GM18858 (cell line): ENCODE data around the gene CEMIP2.
"Not testable (repeated sequence)": the region's sequence is repeated elsewhere in the genome, so short reads cannot be mapped to it uniquely, and the experiment has no call there.

ENCODE experiments used
- ATAC-seq: cut with Tn5 transposase; IDR thresholded peaks from one replicate; pipeline ENCODE4 v1.9.1; 2021; ENCODE audit not compliant: unreplicated experiment

Gene CEMIP2

DNA sequence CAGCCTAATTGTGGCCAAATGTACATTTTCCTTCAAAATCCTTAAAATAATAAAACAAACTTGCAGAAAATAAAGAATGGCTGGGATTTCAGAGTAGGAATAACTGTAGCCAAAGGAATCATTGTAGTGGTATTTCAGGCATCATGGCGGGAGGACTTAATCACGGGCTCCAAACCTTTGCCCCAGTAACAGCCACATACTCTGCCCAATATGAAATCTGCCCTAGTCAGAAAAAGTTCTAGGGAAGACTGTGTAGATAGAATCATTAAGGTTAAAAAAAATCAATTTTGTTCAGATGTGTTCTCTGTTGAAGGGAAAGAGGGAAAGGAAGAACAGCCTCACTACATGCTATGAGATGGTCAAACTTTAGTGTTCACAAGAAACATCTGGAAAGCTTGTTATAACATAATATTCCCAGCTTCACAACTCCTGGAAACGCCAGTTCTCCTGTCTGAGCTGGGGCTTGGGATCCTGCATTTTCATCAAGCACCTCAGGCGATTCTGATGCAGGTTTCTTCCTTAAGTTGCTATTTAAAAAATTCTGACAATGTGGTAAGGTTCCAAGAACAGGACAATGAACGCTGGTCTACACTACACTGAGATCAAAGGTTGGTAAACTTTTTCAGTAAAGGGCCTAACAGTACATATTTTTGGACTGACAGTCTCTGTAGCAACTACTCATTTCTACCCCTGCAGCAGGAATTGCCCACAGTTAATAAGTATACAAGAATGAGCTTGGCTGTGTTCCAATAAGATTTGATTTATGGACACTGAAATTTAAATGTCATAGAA is 87.9 kb downstream of the CEMIP2 start:
- ATAC-seq: no peak

DNA sequence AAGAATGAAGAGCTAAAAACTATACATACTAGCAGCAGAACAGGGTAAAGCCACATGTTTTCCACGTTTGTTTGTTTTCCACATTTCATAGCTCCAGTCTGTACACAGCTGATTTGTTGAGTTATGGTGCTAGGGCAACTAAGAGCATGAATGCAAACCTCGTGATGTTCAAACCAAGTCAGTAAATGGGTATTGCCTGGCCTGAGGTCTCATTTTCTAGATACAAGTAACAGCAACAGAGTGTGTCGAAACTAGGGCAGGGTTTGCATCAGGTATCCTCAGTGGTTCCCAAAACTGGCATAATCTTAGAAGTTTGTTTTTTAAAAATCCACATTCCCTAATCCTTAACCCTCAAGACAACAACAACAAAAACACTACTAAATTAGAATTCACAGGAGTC is 89.3 kb downstream of the CEMIP2 start:
- no peak for ATAC-seq

DNA sequence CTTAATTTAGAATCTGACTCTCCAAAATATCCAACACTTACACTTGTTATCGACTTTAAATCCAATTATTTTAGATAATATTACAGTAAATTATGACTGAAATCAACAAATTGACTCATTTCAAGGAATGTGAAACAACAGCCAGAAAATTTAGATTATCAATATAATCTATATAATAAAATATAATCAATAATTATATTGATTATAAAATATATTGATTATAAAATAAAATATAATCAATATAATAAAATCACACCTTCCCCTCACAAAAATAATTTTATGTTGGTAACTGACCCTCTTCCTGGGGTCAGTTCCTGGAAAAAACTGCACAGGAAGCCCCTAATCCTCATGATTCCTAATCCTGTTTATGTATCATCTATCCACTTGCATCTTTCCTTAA is 91.1 kb downstream of the CEMIP2 start:
- no peak for ATAC-seq

DNA sequence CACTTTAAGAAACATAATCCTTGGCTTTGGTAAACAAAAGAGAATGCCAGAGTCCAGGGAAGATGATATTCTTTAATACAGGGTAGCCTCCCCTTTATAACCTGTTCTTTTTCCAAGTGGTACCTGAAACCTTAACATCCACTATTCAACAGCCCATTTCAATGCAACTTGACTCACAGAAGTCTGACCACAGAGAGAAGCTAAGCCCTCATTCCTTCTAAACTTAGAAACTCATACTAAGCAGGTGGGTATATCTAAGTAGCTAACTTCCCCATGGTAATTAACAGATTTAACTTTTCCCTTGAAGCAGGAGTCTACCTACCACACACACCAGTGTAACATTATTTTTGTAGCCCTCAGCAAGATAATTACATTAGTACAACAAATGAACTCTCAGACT is 91.9 kb downstream of the CEMIP2 start:
- ATAC-seq: no peak

DNA sequence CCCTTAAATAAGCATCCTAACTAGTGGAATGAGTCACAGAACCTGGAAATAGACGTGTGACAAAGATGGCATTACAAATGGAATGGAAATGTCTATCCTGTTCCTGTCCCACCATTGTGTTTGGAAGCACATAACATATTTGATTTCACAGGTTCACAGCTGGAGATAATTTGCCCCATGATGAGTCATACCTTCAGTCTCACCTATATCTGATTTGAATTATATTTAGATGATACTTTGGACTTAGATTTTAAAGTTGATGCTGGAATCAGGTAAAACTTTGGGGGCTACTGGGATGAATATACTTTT is 92.5 kb downstream of the CEMIP2 start:
- ATAC-seq: no peak

DNA sequence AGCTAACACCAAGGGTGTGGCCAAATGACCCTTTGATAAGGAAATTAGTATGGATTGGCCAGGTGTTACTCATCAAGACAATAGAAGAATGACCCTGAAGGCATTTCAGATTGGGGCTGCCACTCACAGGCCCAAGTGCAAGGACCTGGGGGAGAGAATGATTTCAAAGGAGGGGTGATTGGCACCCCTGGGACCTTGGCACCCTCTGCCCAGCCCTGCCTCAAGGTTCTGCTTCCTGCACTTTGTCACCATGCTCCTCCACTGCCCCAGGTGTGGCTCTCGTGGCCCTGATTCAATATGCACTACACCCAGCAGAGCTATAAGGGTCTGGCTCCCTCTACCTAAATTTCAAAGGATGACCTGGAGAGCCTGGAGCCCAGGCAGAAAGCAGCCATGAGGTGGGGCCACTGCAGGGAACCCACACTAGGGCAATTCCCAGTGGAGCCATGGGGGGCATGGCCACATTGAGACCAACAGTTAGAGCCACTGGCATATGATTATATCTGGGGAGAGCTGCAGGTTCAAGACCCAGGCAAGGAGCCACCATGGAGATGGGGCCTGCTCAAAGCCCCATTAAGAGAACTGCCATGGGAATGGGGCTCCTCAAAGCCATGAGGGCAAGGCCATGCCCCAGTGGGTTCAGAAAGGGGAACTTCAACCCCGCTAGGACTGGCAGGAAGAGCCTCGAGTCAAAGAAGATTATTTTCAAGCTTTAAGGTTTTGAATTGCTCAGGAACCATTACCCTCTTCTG is 93.0 kb downstream of the CEMIP2 start:
- ATAC-seq: no peak

DNA sequence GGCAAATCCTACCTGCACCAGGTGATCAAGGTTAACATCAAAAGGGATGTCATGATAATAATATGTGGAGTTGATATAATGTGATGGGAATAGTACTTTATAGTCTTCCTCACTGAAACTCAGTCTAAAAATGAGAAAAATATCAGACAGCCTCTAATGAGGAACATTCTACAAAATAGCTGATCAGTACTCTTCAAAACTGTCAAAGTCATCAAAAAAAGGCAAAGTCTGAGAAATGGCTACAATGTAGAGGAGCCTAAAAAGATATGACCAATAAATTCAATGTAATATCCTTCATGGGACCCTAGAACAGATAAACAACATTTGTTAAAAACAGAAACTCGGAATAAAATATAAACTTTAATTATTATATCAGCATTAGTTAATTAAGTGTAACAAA is 95.7 kb downstream of the CEMIP2 start:
- no peak for ATAC-seq

DNA sequence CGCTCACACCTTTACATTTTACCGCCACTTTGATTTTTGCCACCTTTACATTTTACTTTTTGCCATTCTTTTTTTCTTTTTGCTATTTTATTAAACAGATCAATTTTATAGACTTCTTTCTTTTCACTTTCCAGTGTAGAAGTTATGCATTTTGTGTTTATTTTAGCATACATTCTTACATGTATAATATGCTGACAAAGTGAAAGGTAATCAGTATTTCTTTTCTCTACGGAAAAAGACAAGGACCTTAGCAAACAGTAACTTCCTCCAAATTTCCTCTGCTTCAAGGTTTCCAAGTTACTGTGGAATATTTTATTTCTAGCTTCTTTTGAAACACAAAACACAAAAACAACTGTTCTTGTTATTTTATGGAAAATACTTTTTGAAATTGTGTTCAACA is 97.0 kb downstream of the CEMIP2 start:
- ATAC-seq: no peak

DNA sequence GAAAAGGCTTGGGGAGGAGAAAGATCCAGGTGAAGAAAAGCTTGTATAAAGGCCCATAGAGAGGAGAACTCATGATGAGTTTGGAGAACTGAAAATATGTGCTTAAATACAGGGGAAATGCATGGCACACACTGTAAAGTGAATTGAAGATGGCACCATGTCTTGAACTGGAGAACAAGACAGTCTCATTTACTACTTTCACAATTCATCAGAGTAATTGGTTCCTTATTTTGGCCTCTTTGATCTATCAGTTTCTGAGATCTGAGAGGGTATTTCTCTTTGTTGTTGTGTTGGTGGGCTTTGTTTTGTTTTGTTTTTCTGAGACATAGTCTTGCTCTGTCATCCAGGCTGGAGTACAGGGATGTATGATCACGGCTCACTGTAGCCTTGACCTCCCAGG is 98.2 kb downstream of the CEMIP2 start:
- peak; percentile 62 for ATAC-seq

DNA sequence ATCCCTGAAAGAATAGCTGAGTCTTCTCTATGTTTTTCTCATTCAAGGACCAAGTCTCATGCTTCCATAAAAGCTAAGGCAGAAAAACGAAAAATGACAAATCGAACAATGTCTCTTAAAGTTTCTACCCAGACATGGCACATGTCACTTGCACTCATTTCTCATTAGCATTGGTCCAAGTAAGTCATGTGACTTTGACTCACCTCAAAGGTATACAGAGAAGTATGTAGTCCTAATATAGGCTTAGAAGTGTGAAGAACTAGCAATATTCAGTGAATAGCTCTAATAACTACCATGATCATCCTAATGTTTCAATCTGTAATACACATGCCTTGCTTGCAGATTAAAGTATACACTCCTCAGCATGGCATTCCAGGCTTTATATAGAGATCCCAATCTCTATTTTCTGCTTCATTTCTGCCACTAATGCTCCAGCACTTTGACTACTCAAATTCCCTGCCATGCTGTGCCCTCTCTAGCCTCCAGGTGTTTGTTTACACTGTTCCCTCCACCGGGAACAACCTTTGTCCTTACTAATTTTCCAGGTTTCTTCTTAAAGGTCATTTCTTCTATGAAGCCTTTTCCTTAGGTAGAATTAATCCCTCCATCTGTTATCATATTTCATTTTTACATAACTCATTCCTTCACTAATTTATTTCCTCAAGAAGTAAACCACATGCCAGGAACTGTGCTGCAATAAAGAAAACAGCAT is 98.9 kb downstream of the CEMIP2 start:
- no peak for ATAC-seq

DNA sequence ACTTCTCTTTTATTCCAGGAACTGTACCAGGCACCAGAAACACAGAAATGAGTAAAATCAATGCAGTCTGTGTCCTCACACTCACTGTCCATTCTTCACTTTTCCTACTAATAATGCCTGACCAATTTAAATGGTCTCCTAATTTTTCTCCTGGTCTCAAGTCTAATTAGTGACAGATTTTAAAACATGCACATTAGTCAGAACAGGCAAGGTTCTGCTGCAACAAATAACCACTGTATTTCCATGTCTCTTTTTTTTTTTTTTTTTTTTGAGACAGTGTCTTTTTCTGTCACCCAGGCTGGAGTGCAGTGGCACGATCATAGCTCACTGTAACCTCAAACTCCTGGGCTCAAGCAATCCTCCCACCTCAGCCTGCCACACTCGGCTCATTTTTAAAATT is 99.6 kb downstream of the CEMIP2 start:
- ATAC-seq: no peak

DNA sequence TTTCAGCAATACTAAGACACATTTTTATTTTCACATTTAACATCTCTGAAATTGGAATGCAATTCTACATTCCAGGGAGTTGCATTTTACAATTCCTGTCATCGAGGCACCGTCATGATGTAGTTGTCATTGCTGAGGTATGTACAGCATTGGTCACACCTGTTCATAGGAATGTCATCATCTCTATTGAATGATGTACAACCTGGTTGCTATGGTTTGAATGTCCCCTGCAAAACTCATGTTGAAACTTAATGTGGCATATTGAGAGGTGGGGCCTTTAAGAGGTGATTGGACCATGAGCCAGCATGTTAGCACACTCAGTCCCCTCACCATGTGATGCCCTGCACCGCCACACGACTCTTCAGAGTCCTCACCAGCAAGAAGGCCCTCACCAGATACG is 103.1 kb downstream of the CEMIP2 start:
- no peak for ATAC-seq

DNA sequence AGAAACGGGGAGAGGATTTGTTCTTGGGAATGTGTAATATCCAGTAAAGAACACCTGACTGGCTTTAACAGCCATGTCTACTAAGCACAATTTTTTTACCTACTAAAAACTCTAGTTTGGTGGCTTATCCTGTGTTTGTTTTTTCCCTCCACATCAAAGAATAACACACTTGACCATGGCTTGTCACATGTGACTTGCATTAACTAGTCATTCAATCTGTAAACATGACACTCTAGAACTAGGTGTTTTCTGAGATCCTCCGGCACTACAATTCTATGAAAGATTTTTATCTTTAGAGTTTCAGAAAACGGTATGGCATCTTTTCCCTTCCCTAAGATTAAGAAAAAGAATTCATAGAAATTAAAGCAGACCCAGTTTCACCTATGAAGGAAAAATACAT is 103.7 kb downstream of the CEMIP2 start:
- ATAC-seq: no peak

DNA sequence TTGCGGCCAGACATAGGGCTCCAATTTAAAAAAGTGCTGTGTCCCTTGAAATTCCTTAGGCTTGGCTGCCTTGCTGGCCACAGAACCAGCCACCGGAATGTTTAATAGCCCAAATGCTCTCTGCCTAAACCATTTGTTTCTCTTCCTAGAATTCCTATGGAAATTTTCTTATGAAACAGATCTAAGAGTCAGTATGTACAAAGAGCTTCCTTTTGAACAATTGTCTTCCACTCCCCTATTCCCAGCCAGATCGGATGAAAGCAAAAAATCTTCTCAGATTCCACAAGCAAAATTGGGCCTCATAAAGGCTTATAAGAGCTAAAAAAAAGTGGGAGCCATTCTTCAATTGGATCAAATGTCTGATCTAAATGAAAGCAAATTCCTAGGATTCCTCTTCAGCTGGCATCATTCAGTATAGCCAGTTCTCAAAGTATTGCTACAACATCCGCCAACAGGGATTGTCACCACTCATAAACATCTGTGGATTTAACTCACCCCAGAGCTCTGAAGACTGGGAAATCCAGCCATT is 104.3 kb downstream of the CEMIP2 start:
- no peak for ATAC-seq

DNA sequence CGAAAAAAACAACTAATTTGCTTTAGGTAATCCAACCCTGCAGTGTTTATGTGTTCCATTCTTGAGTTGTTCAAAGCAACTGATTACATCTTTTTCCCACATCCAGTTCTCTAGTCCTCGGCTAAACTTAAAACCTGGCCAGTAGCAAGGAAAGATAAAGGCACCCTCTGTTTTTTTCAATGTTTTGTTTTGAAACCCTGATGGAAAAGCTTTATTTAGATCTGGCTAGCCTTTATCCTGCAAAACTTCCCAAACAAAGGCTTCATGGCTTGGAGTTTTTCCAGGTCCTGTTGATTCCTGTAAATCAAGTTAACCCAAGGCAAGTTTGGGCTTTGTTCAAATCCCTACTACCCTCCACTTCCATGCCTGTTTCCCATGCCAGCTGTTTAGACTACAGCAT is 105.1 kb downstream of the CEMIP2 start:
- no peak for ATAC-seq

DNA sequence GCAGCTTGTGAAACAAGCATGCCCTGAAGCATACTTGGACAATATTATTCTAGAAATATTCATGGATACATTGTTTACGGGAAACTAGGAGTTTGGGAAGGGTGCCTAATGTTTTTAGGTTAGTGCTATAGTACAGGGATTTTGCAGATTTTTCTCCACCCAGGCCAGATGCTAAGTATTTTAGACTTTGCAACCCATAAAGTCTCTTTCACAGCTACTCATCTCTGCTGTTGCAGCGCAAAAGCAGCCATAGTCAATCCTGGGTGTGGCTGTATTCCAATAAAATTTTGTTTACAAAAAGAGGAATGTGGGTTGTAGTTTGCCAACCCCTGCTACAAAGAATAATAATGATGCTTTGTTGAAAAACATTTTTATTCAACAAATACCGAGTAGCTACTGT is 106.2 kb downstream of the CEMIP2 start:
- no peak for ATAC-seq

DNA sequence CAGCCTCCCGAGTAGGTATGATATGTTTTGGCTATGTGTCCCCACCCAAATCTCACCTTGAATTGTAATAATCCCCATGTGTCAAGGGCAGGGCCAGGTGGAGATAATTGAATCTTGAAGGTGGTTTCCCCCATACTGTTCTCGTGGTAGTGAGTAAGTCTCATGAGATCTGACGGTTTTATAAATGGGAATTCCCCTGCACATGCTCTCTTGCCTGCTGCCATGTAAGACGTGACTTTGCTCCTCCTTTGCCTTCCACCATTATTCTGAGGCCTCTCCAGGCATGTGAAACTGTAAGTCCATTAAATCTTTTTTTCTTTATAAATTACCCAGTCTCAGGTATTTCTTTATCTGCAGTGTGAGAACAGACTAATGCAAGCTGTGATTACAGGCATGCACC is 111.0 kb downstream of the CEMIP2 start:
- ATAC-seq: not testable (repeated sequence)

DNA sequence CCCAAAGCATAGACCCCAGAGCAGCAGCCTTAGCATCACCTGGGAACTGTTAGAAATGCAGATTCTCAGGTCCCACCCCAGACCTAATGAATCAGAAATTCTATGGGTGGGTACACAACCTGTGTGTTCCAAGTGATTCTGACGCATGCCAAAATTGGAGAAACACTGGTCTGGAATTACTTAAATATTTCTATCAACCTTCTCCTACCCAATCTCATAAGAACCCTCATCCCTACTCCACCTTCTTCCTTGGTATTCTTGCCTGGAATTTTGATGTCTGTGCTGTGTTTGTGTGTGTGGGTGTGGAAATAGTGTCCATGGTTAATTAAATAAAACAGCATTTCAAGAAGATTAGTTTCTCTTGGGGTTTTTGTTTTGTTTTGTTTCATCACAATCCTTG is 111.8 kb downstream of the CEMIP2 start:
- ATAC-seq: no peak

DNA sequence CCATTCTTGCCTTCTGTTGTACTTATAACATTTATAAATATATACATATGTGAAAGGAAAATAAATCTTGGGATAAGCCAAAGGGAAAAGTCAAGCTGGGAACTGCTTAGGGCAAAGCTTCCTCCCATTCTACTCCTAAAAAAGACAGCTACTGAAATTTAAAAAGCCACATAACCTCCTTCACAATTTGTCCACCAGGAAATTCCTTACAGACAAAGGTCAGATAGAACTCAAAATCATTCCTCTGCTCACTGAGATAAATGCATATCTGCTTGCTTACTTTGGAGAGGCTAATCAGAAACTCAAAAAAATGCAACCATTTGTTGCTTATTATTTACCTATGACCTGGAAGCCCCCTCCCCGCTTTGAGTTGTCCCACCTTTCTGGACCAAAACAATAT is 112.5 kb downstream of the CEMIP2 start:
- ATAC-seq: no peak

DNA sequence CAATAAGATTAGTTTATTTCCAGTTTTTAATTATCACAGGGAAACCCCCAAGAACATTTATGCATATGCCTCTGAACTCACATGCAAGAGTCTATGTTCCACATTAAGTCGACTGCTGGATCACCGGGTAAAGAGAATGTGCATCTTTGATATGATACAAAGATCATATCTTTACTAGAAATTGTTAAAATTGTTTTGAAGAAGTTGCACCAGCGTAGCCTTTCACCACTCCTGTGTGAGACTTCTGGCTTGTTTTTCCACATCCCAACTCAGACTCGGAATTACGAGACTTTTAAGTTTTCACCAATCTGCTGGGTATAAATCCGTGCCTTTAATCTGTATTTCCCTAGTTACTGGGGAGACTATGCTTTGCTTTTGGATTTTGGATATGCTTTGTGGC is 113.2 kb downstream of the CEMIP2 start:
- no peak for ATAC-seq

DNA sequence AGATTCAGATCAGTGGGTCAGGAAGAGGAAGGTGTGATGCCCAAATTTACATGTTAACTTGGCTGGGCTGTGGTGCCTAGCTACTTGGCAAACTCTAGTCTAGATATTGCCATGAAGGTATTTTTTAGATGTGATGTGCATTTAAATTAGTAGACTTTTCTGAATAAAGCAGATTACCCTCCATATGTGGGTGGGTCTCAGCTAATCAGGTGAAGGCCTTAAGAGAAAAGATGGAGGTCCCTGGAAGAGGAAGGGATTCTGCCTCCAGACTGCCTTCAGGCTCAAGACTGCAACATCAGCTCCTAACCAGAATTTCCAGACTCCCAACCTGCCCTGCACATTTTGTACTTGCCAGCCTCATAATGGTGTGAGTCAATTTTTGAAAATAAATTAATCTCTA is 115.8 kb downstream of the CEMIP2 start:
- no peak for ATAC-seq

DNA sequence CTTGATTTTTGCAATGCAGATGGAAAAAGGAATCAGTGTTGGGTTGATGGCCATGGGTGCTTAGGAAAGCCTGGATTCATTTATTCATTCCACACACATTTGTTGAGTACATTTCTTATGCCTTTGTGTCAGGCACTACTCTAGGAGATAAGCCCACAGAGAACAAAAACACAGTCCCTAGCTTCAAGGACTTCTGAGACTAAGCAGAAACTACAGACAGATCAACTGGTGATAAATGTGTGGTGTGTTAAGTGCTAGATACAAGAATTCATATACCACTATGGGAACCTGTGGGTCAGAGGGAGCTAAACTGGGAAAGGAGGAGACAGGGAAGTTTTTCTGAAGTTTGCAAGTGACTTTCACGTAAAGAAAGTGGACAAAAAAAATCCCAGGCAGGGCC is 119.9 kb downstream of the CEMIP2 start:
- no peak for ATAC-seq
